ENCODE results near the gene UBR2.
"Not testable (repeated sequence)": the region's sequence is repeated elsewhere in the genome, so short reads cannot be mapped to it uniquely, and the experiment has no call there.

Gene UBR2

GRCh38 chr6:42618686-42619085, 54.9 kb downstream of the UBR2 start:
- DNase-seq (ENCODE audit: low read depth) = no peak

GRCh38 chr6:42619963-42620362, 56.1 kb downstream of the UBR2 start:
- no peak for DNase-seq (ENCODE audit: low read depth)

DNA sequence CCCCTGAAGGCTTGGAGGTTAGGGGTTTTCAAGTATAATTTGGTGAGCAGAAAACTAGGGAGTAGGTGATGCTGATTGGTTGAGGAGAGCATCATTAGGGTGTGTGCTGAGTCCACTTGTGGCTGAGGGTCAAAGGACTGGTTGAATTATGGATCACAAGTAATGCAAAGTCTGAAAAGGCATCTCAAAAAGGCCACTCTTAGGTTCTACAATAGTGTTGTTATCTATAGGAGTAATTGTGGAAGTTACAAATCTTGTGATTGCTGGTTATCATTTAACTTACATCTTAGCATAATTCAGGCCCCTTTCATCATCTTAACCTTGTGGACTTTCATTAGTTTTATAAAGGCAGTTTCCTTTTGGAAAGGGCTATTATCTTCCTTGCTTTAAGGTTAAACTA, 60.8 kb downstream of the UBR2 start:
- DNase-seq (ENCODE audit: low read depth) = no peak

DNA sequence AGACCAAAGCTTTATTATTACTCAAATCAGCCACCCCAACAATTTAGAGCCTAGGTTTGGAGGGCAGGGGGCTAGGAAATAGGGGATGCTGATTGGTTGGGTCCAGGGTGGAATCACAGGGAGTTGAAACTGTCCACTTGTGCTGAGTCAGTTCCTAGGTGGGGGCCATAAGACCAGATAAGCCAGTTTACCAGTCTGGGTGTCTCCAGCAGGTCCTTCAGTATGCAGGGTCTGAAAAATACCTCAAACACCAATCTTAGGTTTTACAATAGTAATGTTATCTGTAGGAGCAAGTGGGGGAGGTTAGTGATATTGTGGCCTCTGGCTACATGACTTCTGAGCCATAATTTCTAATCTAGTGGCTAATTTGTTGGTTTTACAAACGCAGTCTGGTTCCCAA, 63.2 kb downstream of the UBR2 start:
- no peak for DNase-seq (ENCODE audit: low read depth)

GRCh38 chr6:42627674-42628073, 63.8 kb downstream of the UBR2 start:
- no peak for DNase-seq (ENCODE audit: low read depth)

GRCh38 chr6:42628604-42629003, 64.8 kb downstream of the UBR2 start:
- DNase-seq (ENCODE audit: low read depth) = no peak

DNA sequence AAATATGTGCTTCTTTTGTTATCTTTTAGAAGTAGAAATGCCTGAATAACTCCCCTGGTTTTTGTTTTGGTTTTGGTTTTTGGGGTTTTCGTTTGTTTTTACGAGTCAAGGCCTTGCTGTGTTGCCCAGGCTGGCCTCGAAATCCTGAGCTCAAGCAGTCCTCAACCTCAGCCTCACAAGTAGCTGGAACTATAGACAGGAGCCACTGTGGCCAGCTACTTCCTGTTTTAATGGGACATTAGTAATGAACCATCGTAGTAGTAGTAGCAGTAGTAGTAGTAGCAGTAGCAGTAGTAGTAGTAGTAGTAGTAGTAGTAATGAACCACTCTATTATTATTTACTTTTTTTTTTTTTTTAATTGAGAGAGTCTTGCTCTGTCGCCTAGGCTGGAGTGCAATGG, 66.0 kb downstream of the UBR2 start:
- no peak for DNase-seq (ENCODE audit: low read depth)

- DNase-seq (ENCODE audit: low read depth) = no peak
Observed at GRCh38 chr6:42637681-42638080, 73.9 kb downstream of the UBR2 start.

- no peak for DNase-seq (ENCODE audit: low read depth)
Observed at GRCh38 chr6:42642794-42643193, 79.0 kb downstream of the UBR2 start.

GRCh38 chr6:42644211-42644610, 80.4 kb downstream of the UBR2 start:
- no peak for DNase-seq (ENCODE audit: low read depth)

GRCh38 chr6:42652024-42652746, 88.4 kb downstream of the UBR2 start:
- DNase-seq (ENCODE audit: low read depth) = no peak

DNA sequence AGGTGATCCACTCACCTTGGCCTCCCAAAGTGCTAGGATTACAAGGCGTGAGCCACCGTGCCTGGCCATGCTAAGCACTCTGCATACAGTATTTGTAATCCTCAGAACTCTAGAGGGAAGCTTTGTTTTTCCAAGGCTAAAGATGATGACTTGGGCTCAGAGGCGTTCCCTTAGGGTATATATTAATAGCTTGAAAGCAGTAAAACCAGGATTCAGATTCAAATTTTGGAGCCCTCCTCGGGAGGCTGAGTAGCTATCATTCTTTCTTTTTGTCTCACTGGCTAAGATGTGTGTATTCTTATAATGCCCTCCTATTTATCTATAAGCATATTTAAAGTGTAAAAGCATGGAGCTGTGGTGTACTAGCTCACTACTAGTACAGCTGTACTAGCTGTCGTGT, 90.0 kb downstream of the UBR2 start:
- no peak for DNase-seq (ENCODE audit: low read depth)

DNA sequence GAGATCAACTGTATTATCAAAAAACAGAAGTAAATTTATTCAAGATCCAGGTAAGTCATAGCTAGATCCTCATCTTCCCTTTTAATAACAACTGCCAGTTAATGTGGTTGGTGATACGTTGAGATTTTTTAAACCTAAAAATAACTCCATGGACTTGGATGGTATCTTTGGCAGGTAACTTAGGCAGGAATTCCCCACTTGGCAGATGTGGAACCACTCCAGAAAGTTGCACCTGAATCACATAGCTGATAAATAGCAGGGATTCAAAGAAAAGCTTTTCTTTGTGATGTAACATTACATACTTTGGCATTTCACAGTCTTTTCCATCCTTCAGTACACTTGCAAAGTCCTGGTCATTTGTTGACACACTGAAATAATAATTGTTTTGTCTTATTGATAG, 96.0 kb downstream of the UBR2 start:
- DNase-seq (ENCODE audit: low read depth) = no peak

GRCh38 chr6:42661540-42662153, 97.8 kb downstream of the UBR2 start:
- peak; percentile 18 for DNase-seq (ENCODE audit: low read depth)

- DNase-seq (ENCODE audit: low read depth) = no peak
Observed at GRCh38 chr6:42664718-42665117, 100.9 kb downstream of the UBR2 start.

- DNase-seq (ENCODE audit: low read depth) = not testable (repeated sequence)
Observed at GRCh38 chr6:42674368-42674767, 110.5 kb downstream of the UBR2 start.

GRCh38 chr6:42674780-42675179, 111.0 kb downstream of the UBR2 start:
- no peak for DNase-seq (ENCODE audit: low read depth)

- no peak for DNase-seq (ENCODE audit: low read depth)
Observed at GRCh38 chr6:42679358-42679757, 115.5 kb downstream of the UBR2 start.

DNA sequence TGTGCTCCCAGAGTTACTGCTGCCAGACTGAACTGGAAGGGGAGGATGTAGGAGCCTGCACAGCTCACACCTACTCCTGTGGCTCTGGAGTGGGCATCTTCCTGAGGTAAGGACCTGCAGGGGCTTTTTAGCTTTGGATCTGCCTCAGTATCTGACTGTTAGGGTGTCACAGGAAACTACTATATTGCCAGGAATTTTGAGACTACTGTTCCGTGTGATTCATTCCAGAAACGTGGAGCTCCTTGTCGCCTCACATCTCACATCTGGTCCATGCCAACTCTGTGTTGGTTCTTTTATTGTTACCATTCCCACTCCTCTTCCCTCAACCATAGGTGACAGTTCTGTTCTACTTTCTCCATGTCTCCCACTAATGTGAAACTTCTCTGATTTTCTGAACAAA, 124.5 kb downstream of the UBR2 start:
- DNase-seq (ENCODE audit: low read depth) = no peak

DNA sequence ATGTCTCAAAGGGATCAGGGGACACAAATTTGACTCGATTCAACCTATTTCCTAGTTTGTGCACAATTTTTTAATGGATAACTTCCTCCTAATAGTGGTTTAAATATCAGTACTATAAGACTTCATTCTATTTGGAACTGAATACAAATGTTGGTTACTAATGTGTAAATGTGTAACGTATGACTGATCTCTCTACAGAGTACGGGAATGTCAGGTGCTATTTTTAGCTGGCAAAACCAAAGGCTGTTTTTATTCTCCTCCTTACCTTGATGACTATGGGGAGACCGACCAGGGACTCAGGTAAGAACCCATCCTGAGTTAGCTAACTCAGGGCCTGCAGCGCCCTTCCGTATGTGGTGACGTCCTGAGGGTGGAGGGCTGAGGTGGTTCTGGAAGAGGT, 125.5 kb downstream of the UBR2 start:
- DNase-seq (ENCODE audit: low read depth) = no peak

GRCh38 chr6:42690151-42690702, 126.4 kb downstream of the UBR2 start:
- no peak for DNase-seq (ENCODE audit: low read depth)

DNA sequence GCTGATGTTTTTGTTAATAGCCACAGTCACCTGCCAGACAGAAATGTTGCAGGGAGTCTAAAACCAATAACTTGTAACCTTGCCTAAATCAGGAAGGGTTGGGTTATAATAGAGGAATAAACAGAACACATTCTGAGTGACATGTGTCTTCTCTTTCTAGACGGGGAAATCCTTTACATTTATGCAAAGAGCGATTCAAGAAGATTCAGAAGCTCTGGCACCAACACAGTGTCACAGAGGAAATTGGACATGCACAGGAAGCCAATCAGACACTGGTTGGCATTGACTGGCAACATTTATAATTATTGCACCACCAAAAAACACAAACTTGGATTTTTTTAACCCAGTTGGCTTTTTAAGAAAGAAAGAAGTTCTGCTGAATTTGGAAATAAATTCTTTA, 127.0 kb downstream of the UBR2 start:
- no peak for DNase-seq (ENCODE audit: low read depth)

GRCh38 chr6:42692137-42692911, 128.5 kb downstream of the UBR2 start:
- no peak for DNase-seq (ENCODE audit: low read depth)

Measured in CMK (cell line).